Hepatocyte (in vitro differentiated cells): Measurements from ENCODE around the gene OXT.

Experiments
- EZH2 ChIP-seq: fragments of 200-600 bp; sonication (generic); IDR thresholded peaks from 2 replicates; pipeline ENCODE4 v1.6.1; 2016; ENCODE audit warnings: antibody characterized with exemption, mild to moderate bottlenecking, borderline replicate concordance
- TF ChIP-seq, protein P1 (sequence below): fragments of 200-600 bp; sonication (generic); IDR thresholded peaks from 2 replicates; pipeline ENCODE4 v1.5.1; 2016; ENCODE audit warnings: antibody characterized with exemption, mild to moderate bottlenecking; ENCODE audit not compliant: poor library complexity

DNA sequence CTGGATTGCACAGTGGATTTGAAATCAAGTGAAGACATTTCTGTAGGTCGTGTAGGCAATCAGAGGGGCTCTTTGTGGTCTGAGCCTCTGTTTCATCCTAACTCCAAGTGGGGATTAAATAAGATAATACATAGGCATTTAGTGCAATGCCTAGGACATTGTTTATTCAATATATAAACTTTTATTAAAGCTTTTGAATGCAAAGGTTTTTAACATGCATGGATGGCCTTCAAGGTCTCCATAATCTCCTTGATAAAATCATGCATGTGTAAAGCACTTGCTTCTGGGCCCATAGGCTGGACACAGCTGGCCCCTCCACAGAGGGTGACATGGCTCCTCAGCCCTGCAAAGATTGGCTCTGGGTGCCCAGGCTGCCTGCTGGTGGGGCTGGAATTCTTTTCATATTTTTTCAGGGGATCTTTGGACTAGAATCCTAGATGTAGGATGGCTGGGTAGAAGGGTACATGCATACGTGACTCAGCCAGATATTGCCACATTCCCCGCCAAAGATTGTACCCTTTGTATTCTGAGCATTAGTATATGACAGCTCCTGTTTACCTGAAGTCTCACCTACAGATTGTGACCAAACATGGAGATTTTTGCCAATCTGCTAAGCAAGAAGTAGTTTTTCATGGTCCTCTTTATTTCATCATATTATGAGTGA lies 32.1 kb downstream of the OXT start:
- TF ChIP-seq, protein P1, sequence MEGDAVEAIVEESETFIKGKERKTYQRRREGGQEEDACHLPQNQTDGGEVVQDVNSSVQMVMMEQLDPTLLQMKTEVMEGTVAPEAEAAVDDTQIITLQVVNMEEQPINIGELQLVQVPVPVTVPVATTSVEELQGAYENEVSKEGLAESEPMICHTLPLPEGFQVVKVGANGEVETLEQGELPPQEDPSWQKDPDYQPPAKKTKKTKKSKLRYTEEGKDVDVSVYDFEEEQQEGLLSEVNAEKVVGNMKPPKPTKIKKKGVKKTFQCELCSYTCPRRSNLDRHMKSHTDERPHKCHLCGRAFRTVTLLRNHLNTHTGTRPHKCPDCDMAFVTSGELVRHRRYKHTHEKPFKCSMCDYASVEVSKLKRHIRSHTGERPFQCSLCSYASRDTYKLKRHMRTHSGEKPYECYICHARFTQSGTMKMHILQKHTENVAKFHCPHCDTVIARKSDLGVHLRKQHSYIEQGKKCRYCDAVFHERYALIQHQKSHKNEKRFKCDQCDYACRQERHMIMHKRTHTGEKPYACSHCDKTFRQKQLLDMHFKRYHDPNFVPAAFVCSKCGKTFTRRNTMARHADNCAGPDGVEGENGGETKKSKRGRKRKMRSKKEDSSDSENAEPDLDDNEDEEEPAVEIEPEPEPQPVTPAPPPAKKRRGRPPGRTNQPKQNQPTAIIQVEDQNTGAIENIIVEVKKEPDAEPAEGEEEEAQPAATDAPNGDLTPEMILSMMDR = no peak
- no peak for TF ChIP-seq EZH2
